ENCODE results near the gene SMARCD1. TPM values are rescaled to one million over a fixed set of nuclear protein-coding genes. Genes with fewer than 3 reads are reported as not detected.

The SMARCD1 gene
- total RNA-seq: 10 to 100 TPM; 32.0 to 77.2 (median 45.1) TPM

DNA sequence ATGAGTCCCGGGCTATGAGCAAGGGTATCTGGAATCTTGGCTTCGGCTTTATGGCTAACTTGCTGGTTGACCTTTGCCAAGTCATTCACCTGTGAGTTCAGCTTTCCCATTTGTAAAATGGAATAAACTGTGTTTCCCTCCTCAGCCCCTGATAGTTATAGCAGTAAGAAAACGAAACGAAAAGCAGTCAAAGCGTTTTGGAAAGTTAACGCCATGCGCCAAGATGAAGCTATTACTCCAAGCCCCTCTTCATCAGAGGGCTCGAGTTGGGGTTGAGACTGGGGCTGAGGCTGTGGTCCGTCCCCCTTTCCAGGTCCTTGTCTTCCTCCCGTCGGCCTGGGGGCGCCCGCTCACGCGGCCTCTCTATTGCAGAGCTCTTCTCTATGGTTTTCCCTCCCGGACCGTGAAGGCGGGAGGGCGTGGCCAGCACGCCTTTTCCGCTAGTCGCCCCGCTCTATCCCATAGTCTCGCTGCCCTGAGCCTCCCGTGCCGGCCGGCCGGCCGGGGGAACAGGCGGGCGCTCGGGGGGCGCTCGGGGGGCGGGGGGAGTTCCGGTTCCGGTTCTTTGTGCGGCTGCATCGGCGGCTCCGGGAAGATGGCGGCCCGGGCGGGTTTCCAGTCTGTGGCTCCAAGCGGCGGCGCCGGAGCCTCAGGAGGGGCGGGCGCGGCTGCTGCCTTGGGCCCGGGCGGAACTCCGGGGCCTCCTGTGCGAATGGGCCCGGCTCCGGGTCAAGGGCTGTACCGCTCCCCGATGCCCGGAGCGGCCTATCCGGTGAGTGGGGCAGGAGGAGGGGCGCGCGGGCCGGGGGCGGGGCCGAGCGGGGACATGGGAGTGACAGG, at the start of gene SMARCD1:
Gene SMARCD1 (plus strand): TSS at position 568 of the 840 bp plus-strand sequence. CDS start 28 bp downstream, at position 596.
- 0 to 1% methylated on average over 33 to 40 of the region's 69 CpGs for WGBS, 2 donors
- DNase-seq (ENCODE audit: low spot score in 2 of 2): peak; percentile 89 to 98
- H3K4me3 ChIP-seq (ENCODE audit: low read depth, poor library complexity, severe bottlenecking): peak within 1 kb of the TSS; percentile 69
- TF ChIP-seq, protein P1, sequence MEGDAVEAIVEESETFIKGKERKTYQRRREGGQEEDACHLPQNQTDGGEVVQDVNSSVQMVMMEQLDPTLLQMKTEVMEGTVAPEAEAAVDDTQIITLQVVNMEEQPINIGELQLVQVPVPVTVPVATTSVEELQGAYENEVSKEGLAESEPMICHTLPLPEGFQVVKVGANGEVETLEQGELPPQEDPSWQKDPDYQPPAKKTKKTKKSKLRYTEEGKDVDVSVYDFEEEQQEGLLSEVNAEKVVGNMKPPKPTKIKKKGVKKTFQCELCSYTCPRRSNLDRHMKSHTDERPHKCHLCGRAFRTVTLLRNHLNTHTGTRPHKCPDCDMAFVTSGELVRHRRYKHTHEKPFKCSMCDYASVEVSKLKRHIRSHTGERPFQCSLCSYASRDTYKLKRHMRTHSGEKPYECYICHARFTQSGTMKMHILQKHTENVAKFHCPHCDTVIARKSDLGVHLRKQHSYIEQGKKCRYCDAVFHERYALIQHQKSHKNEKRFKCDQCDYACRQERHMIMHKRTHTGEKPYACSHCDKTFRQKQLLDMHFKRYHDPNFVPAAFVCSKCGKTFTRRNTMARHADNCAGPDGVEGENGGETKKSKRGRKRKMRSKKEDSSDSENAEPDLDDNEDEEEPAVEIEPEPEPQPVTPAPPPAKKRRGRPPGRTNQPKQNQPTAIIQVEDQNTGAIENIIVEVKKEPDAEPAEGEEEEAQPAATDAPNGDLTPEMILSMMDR (IDR thresholded peaks at IDR 0.05): no peak
- TF ChIP-seq POLR2A (IDR thresholded peaks at IDR 0.05): no peak
- intact Hi-C loops (cut with DNase I; ENCODE audit: low total_unique reads): no loop called here

DNA sequence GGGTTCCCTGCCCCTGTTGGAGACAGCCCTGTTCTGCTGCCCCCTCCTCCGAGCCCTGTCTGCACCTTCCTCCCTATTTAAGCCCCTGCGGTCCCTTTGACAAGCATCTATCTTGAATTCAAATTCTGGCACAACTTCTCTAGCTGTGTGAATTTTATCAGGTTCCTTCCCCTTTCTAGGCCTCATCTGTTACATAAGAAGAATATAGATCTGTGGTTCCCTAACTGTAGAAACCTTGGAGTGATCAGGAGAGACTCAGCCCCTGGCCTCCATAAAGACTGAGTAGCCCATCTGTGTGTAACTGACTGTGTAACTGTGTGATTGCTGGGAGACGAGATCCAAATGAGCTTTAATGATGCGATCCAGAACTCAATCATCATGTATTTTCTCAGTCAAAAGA, 46.8 kb upstream of the SMARCD1 start:
- intact Hi-C loops (cut with DNase I; ENCODE audit: low total_unique reads): no loop called here
- peak in 1 of 2 donors; percentile 26 for DNase-seq (ENCODE audit: low spot score in 2 of 2)
- TF ChIP-seq, protein P1 (IDR thresholded peaks at IDR 0.05): no peak
- TF ChIP-seq POLR2A (IDR thresholded peaks at IDR 0.05): no peak
- no peak overlapping the region for H3K4me3 ChIP-seq (ENCODE audit: low read depth, poor library complexity, severe bottlenecking)
- WGBS, 2 donors: 93 to 95% methylated on average over 4 of the region's 4 CpGs

DNA sequence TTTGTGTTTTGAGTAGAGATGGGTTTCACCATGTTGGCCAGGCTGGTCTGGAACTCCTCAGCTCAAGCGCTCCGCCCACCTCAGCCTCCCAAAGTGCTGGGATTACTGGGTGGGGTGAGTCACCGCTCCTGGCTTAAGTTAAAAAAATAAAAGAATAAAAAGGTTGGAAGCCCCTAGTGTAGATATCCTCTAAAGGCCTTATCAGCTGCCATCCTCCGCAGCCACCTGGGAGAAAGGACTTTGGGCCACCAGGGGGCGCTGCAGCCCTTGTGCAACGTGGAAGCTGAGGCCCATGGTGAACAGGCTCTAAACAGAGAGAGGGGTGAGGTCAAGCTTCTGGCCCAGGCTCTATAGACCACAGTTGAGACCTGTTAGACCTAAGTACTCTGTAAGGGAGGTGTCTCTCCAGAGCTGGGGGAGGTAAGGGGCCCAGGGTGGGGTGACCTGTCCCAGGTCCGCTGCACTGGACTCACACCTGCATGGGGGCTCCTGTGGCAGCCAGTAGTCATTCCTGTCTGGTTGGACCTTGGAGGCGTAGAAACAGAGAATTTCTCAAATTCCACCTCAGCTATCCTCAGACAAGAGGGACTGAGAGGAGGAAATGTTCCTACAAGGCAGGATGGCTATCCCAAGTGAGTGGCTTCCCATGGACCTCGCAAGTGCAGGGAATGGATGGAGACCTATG, 45.8 kb upstream of the SMARCD1 start:
- 47 to 49% methylated on average over 9 of the region's 9 CpGs for WGBS, 2 donors

DNA sequence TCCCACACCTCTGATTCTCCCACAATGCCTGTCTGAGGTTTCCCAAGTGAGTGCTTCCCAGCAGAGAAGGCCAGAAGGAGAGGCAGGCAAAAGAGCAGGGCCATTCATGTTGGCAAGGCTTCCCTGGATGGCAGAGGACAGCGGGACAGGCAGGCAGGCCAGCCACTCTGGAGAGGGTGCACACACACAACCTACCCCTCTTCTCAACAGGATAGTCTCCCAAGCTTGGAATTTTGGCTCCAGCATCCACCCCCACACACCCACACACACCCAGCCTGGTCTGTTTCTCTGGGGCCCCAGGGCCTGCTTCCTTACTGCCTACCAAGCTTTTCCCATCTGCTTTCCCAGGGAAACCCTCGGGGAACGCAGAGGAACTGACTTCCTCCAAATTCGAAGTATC, 44.5 kb upstream of the SMARCD1 start:
- no peak for DNase-seq (ENCODE audit: low spot score in 2 of 2)
- H3K4me3 ChIP-seq (ENCODE audit: low read depth, poor library complexity, severe bottlenecking): no peak overlapping the region
- intact Hi-C loops (cut with DNase I; ENCODE audit: low total_unique reads): no loop called here
- TF ChIP-seq, protein P1 (IDR thresholded peaks at IDR 0.05): no peak
- no peak for TF ChIP-seq POLR2A (IDR thresholded peaks at IDR 0.05)
- 53 to 54% methylated on average over 4 of the region's 4 CpGs for WGBS, 2 donors

More for the DNA sequence above, 45.8 kb upstream of the SMARCD1 start:
- H3K4me3 ChIP-seq (ENCODE audit: low read depth, poor library complexity, severe bottlenecking): no peak overlapping the region
- intact Hi-C loops (cut with DNase I; ENCODE audit: low total_unique reads): no loop called here
- peak; percentile 72 to 97 for DNase-seq (ENCODE audit: low spot score in 2 of 2)
- TF ChIP-seq, protein P1 (IDR thresholded peaks at IDR 0.05): peak in 1 of 3 donors; percentile 78
- no peak for TF ChIP-seq POLR2A (IDR thresholded peaks at IDR 0.05)

DNA sequence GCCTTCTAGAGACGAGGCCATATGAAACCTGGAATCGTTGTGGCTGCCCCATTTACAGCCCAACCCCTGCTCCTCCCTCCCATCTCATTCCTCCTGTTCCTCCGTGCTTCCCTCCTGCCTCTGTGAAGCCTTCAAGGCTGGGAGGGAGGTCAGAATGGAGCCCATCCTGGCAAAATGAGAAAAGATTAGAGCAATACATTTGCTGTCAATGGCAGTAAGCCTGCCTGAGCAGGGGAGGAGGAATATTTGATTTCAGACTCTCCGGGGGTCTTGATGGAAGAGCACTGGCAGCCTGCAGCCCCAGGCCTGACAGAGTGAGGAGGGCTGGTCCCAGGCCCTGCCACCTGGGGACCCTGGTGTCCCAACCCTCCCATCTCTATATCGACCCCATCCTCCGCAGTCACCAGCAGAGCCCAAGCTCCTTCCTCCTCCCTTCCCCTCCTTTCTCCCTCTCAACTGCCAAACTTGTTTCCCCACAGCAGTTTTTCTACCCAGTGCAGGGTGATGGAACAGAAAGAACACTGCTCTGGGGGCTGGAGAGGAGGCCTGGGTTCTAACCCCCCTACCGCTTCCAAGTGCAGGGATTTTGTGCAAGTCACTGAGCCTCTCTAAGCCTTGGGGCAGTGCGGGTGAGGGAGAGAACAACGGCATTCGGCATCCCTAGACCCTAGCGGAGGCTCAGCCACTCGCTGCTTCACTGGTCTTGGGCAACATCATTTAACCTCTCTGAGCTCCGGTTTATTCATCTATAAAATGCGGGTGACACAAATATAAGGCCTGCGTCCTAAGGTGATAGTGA, 43.9 kb upstream of the SMARCD1 start:
- no peak overlapping the region for H3K4me3 ChIP-seq (ENCODE audit: low read depth, poor library complexity, severe bottlenecking)
- intact Hi-C loops (cut with DNase I; ENCODE audit: low total_unique reads): no loop called here
- TF ChIP-seq, protein P1 (IDR thresholded peaks at IDR 0.05): no peak
- TF ChIP-seq POLR2A (IDR thresholded peaks at IDR 0.05): no peak
- peak in 1 of 2 donors; percentile 61 for DNase-seq (ENCODE audit: low spot score in 2 of 2)
- 81 to 83% methylated on average over 15 of the region's 15 CpGs for WGBS, 2 donors

Measured in lower leg skin (tissue), 4 donors.